ENCODE measurements around the gene CSTA.

CSTA gene

GRCh38 chr3:122366379-122366749 is 41.3 kb downstream of the CSTA start:
- TF ChIP-seq EZH2phosphoT487 (IDR thresholded peaks at IDR 0.05; ENCODE audit: borderline replicate concordance) (no peak), CTCF (conservative IDR thresholded peaks at IDR 0.05; ENCODE audit: low read length) (no peak)
- H3K4me2 ChIP-seq (ENCODE audit: low read depth, low read length, poor library complexity, severe bottlenecking), result no peak overlapping the region

GRCh38 chr3:122374034-122374433 is 49.0 kb downstream of the CSTA start:
- Histone ChIP-seq H3F3A (ENCODE audit: low read depth) (no peaks in the 10 kb centered on the region), H3K79me2 (ENCODE audit: insufficient read depth, low read length) (0 out of 2 replicates have a peak, but pooled peaks cover 6% of the 10 kb centered on the region), H3K4me2 (ENCODE audit: low read depth, low read length, poor library complexity, severe bottlenecking) (no peak overlapping the region), H3K4me3 (ENCODE audit: low read length, poor library complexity, severe bottlenecking) (no peak overlapping the region), H2AFZ (ENCODE audit: low read length) (no peak overlapping the region), H3K36me3 (ENCODE audit: insufficient read depth, low read length) (peaks cover 6% of the 10 kb centered on the region), H3K9ac (ENCODE audit: low read depth, low read length, poor library complexity, severe bottlenecking) (no peak overlapping the region), H4K20me1 (ENCODE audit: insufficient read depth, low read length, poor library complexity, severe bottlenecking) (no peaks in the 10 kb centered on the region), H3K27me3 (ENCODE audit: insufficient read depth, low read length, poor library complexity, severe bottlenecking) (no peaks in the 10 kb centered on the region), H3K9me2 (replicated peaks; ENCODE audit: low read depth, low read length) (no peaks in the 10 kb centered on the region), H3K9me3 (ENCODE audit: insufficient read depth, low read depth, low read length) (no peaks in the 10 kb centered on the region), H3K4me1 (ENCODE audit: insufficient read depth, low read length, poor library complexity, severe bottlenecking) (peaks cover 8% of the 10 kb centered on the region)
- TF ChIP-seq CTCF (conservative IDR thresholded peaks at IDR 0.05; ENCODE audit: low read length) (no peak), EZH2phosphoT487 (IDR thresholded peaks at IDR 0.05; ENCODE audit: borderline replicate concordance) (no peak)

More at GRCh38 chr3:122366379-122366749, 41.3 kb downstream of the CSTA start:
- no peaks in the 10 kb centered on the region for H3K9me2 ChIP-seq (replicated peaks; ENCODE audit: low read depth, low read length)
- H3K79me2 ChIP-seq (ENCODE audit: insufficient read depth, low read length), result no peaks in the 10 kb centered on the region
- no peaks in the 10 kb centered on the region for H3F3A ChIP-seq (ENCODE audit: low read depth)
- no peak overlapping the region for H2AFZ ChIP-seq (ENCODE audit: low read length)
- no peaks in the 10 kb centered on the region for H3K4me1 ChIP-seq (ENCODE audit: insufficient read depth, low read length, poor library complexity, severe bottlenecking)
- H3K27me3 ChIP-seq (ENCODE audit: insufficient read depth, low read length, poor library complexity, severe bottlenecking), result no peaks in the 10 kb centered on the region
- no peaks in the 10 kb centered on the region for H3K9me3 ChIP-seq (ENCODE audit: insufficient read depth, low read depth, low read length)
- no peaks in the 10 kb centered on the region for H4K20me1 ChIP-seq (ENCODE audit: insufficient read depth, low read length, poor library complexity, severe bottlenecking)
- H3K36me3 ChIP-seq (ENCODE audit: insufficient read depth, low read length), result peaks cover 38% of the 10 kb centered on the region
- no peak overlapping the region for H3K4me3 ChIP-seq (ENCODE audit: low read length, poor library complexity, severe bottlenecking)
- no peak overlapping the region for H3K9ac ChIP-seq (ENCODE audit: low read depth, low read length, poor library complexity, severe bottlenecking)

- Histone ChIP-seq H3K4me2 (ENCODE audit: low read depth, low read length, poor library complexity, severe bottlenecking) (no peak overlapping the region), H3F3A (ENCODE audit: low read depth) (no peaks in the 10 kb centered on the region), H3K9ac (ENCODE audit: low read depth, low read length, poor library complexity, severe bottlenecking) (no peak overlapping the region), H3K79me2 (ENCODE audit: insufficient read depth, low read length) (peaks cover 41% of the 10 kb centered on the region), H4K20me1 (ENCODE audit: insufficient read depth, low read length, poor library complexity, severe bottlenecking) (no peaks in the 10 kb centered on the region), H3K4me3 (ENCODE audit: low read length, poor library complexity, severe bottlenecking) (no peak overlapping the region), H3K9me3 (ENCODE audit: insufficient read depth, low read depth, low read length) (no peaks in the 10 kb centered on the region), H3K27me3 (ENCODE audit: insufficient read depth, low read length, poor library complexity, severe bottlenecking) (no peaks in the 10 kb centered on the region), H3K9me2 (replicated peaks; ENCODE audit: low read depth, low read length) (no peaks in the 10 kb centered on the region), H2AFZ (ENCODE audit: low read length) (no peak overlapping the region), H3K36me3 (ENCODE audit: insufficient read depth, low read length) (no peaks in the 10 kb centered on the region), H3K4me1 (ENCODE audit: insufficient read depth, low read length, poor library complexity, severe bottlenecking) (peaks cover 29% of the 10 kb centered on the region)
- TF ChIP-seq EZH2phosphoT487 (IDR thresholded peaks at IDR 0.05; ENCODE audit: borderline replicate concordance) (no peak), CTCF (conservative IDR thresholded peaks at IDR 0.05; ENCODE audit: low read length) (no peak)
These were observed 52.9 kb downstream of the CSTA start for GRCh38 chr3:122377975-122378374.
